Measurements from ENCODE around the gene FAAP20. TPM values are rescaled to one million over a fixed set of nuclear protein-coding genes. Genes with fewer than 3 reads are reported as not detected.
A peak's percentile ranks its signal among the peaks of the same experiment; 100 is the strongest.

Gene FAAP20, protein sequence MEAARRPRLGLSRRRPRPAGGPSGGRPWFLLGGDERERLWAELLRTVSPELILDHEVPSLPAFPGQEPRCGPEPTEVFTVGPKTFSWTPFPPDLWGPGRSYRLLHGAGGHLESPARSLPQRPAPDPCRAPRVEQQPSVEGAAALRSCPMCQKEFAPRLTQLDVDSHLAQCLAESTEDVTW
- 74.3 and 77.9 TPM in 2 replicates for total RNA-seq
- long read RNA-seq, partial matches to known transcripts: 1 of 1 reads
- long read RNA-seq, other reads (novel, unspliced or antisense): 0 of 1 reads

GRCh38 chr1:2194319-2194897 is at the start of gene FAAP20:
TSS of gene FAAP20 (minus strand) at chr1:2194772. CDS start at chr1:2194749, 23 bp downstream.
- no peaks in the 10 kb centered on the region for H3K27me3 Mint-ChIP-seq
- peak within 1 kb of the TSS; percentile 84 for H3K4me3 Mint-ChIP-seq (ENCODE audit: low read depth)
- TF ChIP-seq CTCF (IDR thresholded peaks at IDR 0.05; ENCODE audit: unreplicated experiment): no peak
- no peaks in the 10 kb centered on the region for H3K9me3 Mint-ChIP-seq (ENCODE audit: low read depth)
- peak within 1 kb of the TSS; percentile 94 for H3K27ac Mint-ChIP-seq
- no peaks in the 10 kb centered on the region for H3K36me3 Mint-ChIP-seq (ENCODE audit: insufficient read depth)
- no peak for DNase-seq (ENCODE audit: low spot score, unreplicated experiment)
- peaks cover 10% of the 10 kb centered on the region for H3K4me1 Mint-ChIP-seq (ENCODE audit: low read depth)

- DNase-seq (ENCODE audit: low spot score, unreplicated experiment): no peak
- Mint-ChIP-seq H3K27me3 (no peaks in the 10 kb centered on the region), H3K4me1 (ENCODE audit: low read depth) (peaks cover 20% of the 10 kb centered on the region), H3K9me3 (ENCODE audit: low read depth) (no peaks in the 10 kb centered on the region), H3K4me3 (ENCODE audit: low read depth) (no peak overlapping the region), H3K36me3 (ENCODE audit: insufficient read depth) (peaks cover 4% of the 10 kb centered on the region), H3K27ac (no peak overlapping the region)
- TF ChIP-seq CTCF (IDR thresholded peaks at IDR 0.05; ENCODE audit: unreplicated experiment): no peak
Observed at GRCh38 chr1:2242814-2243725, 48.5 kb upstream of the FAAP20 start.

GRCh38 chr1:2241820-2242219 is 47.2 kb upstream of the FAAP20 start:
- TF ChIP-seq CTCF (IDR thresholded peaks at IDR 0.05; ENCODE audit: unreplicated experiment): no peak
- no peak for DNase-seq (ENCODE audit: low spot score, unreplicated experiment)
- Mint-ChIP-seq H3K9me3 (ENCODE audit: low read depth) (no peaks in the 10 kb centered on the region), H3K4me3 (ENCODE audit: low read depth) (no peak overlapping the region), H3K4me1 (ENCODE audit: low read depth) (peaks cover 16% of the 10 kb centered on the region), H3K27me3 (no peaks in the 10 kb centered on the region), H3K27ac (peak overlapping the region; percentile 22), H3K36me3 (ENCODE audit: insufficient read depth) (peaks cover 4% of the 10 kb centered on the region)

DNA sequence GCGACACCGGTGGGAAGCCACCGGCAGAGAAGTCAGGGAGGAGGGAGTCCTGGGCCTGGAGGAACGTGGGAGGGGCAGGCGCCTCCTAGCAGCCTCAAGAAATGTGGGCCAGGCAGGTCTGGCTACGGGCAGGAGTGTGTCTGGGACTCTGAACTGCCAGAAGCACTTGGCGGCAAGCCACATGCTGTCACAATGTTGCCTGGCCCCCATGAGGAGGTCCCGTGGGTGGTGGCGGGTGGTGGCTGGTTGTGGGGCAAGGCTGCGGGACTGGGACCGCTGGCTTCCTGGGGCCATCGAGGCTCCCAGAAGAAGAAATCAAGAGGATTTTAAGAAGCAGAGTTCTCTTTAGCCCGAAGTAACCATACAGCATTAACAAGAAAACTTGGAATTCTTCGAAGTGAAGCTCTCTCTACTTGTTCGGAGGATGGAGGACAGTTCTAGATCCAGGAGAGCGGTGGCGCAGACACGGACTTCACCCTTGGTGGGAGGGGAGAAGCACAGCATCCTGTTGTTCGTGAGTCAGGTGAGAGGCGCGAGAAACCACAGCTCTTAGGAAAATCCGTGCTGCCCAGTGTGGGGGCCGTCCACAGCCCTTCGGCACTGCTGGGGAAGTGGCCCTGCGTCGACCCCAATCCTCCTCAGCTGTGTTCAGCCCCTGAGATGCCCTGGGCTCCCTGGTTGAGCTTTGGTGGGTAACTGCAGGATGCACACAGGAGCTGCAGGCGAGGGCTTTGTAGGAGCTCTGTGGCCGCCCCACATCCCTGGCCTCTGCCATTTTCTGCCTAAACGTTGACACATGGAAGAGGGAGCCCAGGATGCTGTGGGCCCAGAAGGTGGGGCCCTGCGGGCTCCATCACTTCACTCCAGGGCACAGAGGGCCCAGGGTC is 45.9 kb upstream of the FAAP20 start:
- Mint-ChIP-seq H3K36me3 (ENCODE audit: insufficient read depth) (peaks cover 4% of the 10 kb centered on the region), H3K9me3 (ENCODE audit: low read depth) (no peaks in the 10 kb centered on the region), H3K4me1 (ENCODE audit: low read depth) (peaks cover 13% of the 10 kb centered on the region), H3K4me3 (ENCODE audit: low read depth) (no peak overlapping the region), H3K27ac (peak overlapping the region; percentile 43), H3K27me3 (no peaks in the 10 kb centered on the region)
- no peak for DNase-seq (ENCODE audit: low spot score, unreplicated experiment)
- no peak for TF ChIP-seq CTCF (IDR thresholded peaks at IDR 0.05; ENCODE audit: unreplicated experiment)
